Muscle of arm (tissue), 12 donors: ENCODE data around the gene CALML6. TPM values are rescaled to one million over a fixed set of nuclear protein-coding genes. Genes with fewer than 3 reads are reported as not detected.

Experiments
- DNase-seq: peaks from one replicate; pipeline ENCODE4 v3.0.0-alpha.2; 2013
- polyA plus RNA-seq, 12 donors: library from polyadenylated mRNA; unstranded; fragments of 120-200 nt; gene quantifications; one replicate each; pipeline ENCODE4 v1.2.1, GENCODE V29; 2013; ENCODE audit not compliant: insufficient read length in 12 of 12

Gene CALML6
- polyA plus RNA-seq, 12 donors = 64.0 to 380 (median 219) TPM; not detected in 1

- no peak for DNase-seq
Measured at GRCh38 chr1:1959459-1959839, 44.4 kb downstream of the CALML6 start.

- peak; percentile 57 for DNase-seq
Measured at GRCh38 chr1:1959840-1960479, 44.9 kb downstream of the CALML6 start.

GRCh38 chr1:1960480-1961196 is 45.6 kb downstream of the CALML6 start:
- DNase-seq = no peak

GRCh38 chr1:1962752-1963151 is 47.7 kb downstream of the CALML6 start:
- DNase-seq = no peak

- no peak for DNase-seq
Measured at GRCh38 chr1:1963570-1963969, 48.5 kb downstream of the CALML6 start.

GRCh38 chr1:1964811-1965210 is 49.8 kb downstream of the CALML6 start:
- no peak for DNase-seq

GRCh38 chr1:1965546-1965945 is 50.5 kb downstream of the CALML6 start:
- DNase-seq = no peak

- DNase-seq = no peak
Measured at GRCh38 chr1:1966071-1966740, 51.1 kb downstream of the CALML6 start.

Other genes with a start within 250 kb of the CALML6 start
- 10 to 100 TPM in 11 of 12 donors, not detected in 1; 31.9 to 69.2 (median 40.9) TPM for gene SLC35E2B, start 222.5 kb upstream of the CALML6 start, polyA plus RNA-seq
- gene CDK11A, start 190.9 kb upstream of the CALML6 start, polyA plus RNA-seq = 10 to 100 TPM in 11 of 12 donors, not detected in 1; 14.3 to 49.2 (median 21.1) TPM
- gene NADK, start 136.8 kb upstream of the CALML6 start, polyA plus RNA-seq = 10 to 100 TPM in 11 of 12 donors, not detected in 1; 22.7 to 55.6 (median 30.3) TPM
- 100 to 1,000 TPM; 158 to 259 (median 178) TPM for gene GNB1, start 24.2 kb upstream of the CALML6 start, polyA plus RNA-seq
- gene TMEM52, start 4.0 kb downstream of the CALML6 start, polyA plus RNA-seq = 100 to 1,000 TPM in 2 of 12 donors, 10 to 100 TPM in 9, not detected in 1; 28.5 to 139 (median 76.2) TPM
- gene CFAP74, start 88.5 kb downstream of the CALML6 start, polyA plus RNA-seq = under 1 TPM in 10 of 12 donors, not detected in 2; 0.07 to 0.74 (median 0.24) TPM
- 1 to 10 TPM in 3 of 12 donors, under 1 TPM in 7, not detected in 2; 0.33 to 3.4 (median 0.78) TPM for gene GABRD, start 104.1 kb downstream of the CALML6 start, polyA plus RNA-seq
- gene PRKCZ, start 135.2 kb downstream of the CALML6 start, polyA plus RNA-seq = 10 to 100 TPM in 1 of 12 donors, 1 to 10 TPM in 10, not detected in 1; 4.2 to 15.0 (median 6.3) TPM